HG03097 (cell line): ENCODE results near the gene RMND1.
"Not testable (repeated sequence)": the region's sequence is repeated elsewhere in the genome, so short reads cannot be mapped to it uniquely, and the experiment has no call there.

Experiments used
- ATAC-seq: cut with Tn5 transposase; IDR thresholded peaks from one replicate; pipeline ENCODE4 v1.9.1; 2021; ENCODE audit not compliant: unreplicated experiment, low FRiP score

Gene RMND1

GRCh38 chr6:151451950-151452749 is at the start of gene RMND1:
Gene RMND1, minus strand, starts transcription at chr6:151452126. Its CDS starts 6,315 bp downstream, at chr6:151445811.
- peak; percentile 97 for ATAC-seq

GRCh38 chr6:151499551-151499950 is 47.6 kb upstream of the RMND1 start:
- no peak for ATAC-seq

- ATAC-seq: peak; percentile 90
Observed at GRCh38 chr6:151498327-151498726, 46.4 kb upstream of the RMND1 start.

GRCh38 chr6:151497905-151498304 is 46.0 kb upstream of the RMND1 start:
- peak; percentile 26 for ATAC-seq

- ATAC-seq: no peak
Observed at GRCh38 chr6:151495380-151495779, 43.5 kb upstream of the RMND1 start.

- ATAC-seq: no peak
Observed at GRCh38 chr6:151494936-151495320, 43.0 kb upstream of the RMND1 start.

- no peak for ATAC-seq
Observed at GRCh38 chr6:151494235-151494935, 42.5 kb upstream of the RMND1 start.

- ATAC-seq: no peak
Observed at GRCh38 chr6:151493804-151494234, 41.9 kb upstream of the RMND1 start, which contains the start of gene CCDC170. Gene CCDC170, plus strand, starts transcription at chr6:151494017. Its CDS starts 112 bp downstream, at chr6:151494129.

GRCh38 chr6:151493161-151493803 is 41.4 kb upstream of the RMND1 start:
- no peak for ATAC-seq

GRCh38 chr6:151490996-151491395 is 39.1 kb upstream of the RMND1 start:
- ATAC-seq: no peak

- ATAC-seq: no peak
Observed at GRCh38 chr6:151488226-151488625, 36.3 kb upstream of the RMND1 start.

GRCh38 chr6:151483994-151484393 is 32.1 kb upstream of the RMND1 start:
- no peak for ATAC-seq

- no peak for ATAC-seq
Observed at GRCh38 chr6:151482290-151482689, 30.4 kb upstream of the RMND1 start.

GRCh38 chr6:151481786-151482185 is 29.9 kb upstream of the RMND1 start:
- ATAC-seq: no peak

- no peak for ATAC-seq
Observed at GRCh38 chr6:151478670-151479069, 26.7 kb upstream of the RMND1 start.

- ATAC-seq: no peak
Observed at GRCh38 chr6:151477726-151478125, 25.8 kb upstream of the RMND1 start.

GRCh38 chr6:151475653-151476523 is 24.0 kb upstream of the RMND1 start:
- no peak for ATAC-seq

GRCh38 chr6:151464702-151465101 is 12.8 kb upstream of the RMND1 start:
- ATAC-seq: no peak

GRCh38 chr6:151461673-151462072 is 9.7 kb upstream of the RMND1 start:
- no peak for ATAC-seq

- not testable (repeated sequence) for ATAC-seq
Observed at GRCh38 chr6:151455751-151456398, 3.9 kb upstream of the RMND1 start.
